Muscle layer of colon (tissue), 2 donors: ENCODE results near the gene C1orf87.

Source experiments
- H3K27ac ChIP-seq: one replicate; pipeline ENCODE4 v1.7.0; 2013; ENCODE audit warnings: low read depth, mild to moderate bottlenecking, low read length, moderate library complexity
- H3K27me3 ChIP-seq, 2 donors: one replicate each; pipeline ENCODE4 v1.7.0; 2013; ENCODE audit warnings: low read length in 2 of 2, mild to moderate bottlenecking in 2 of 2; ENCODE audit not compliant: insufficient read depth in 2 of 2, control insufficient read depth in 1 of 2
- H3K36me3 ChIP-seq: one replicate; pipeline ENCODE4 v1.7.0; 2013; ENCODE audit warnings: mild to moderate bottlenecking, low read length; ENCODE audit not compliant: insufficient read depth
- H3K4me1 ChIP-seq: one replicate; pipeline ENCODE4 v1.7.0; 2013; ENCODE audit warnings: mild to moderate bottlenecking, low read length; ENCODE audit not compliant: insufficient read depth
- H3K4me3 ChIP-seq, 2 donors: one replicate each; pipeline ENCODE4 v1.7.0; 2013; ENCODE audit warnings: low read length in 2 of 2, low read depth in 1 of 2, mild to moderate bottlenecking in 1 of 2, moderate library complexity in 1 of 2
- H3K9ac ChIP-seq: one replicate; pipeline ENCODE4 v1.7.0; 2013; ENCODE audit warnings: low read length
- H3K9me3 ChIP-seq: one replicate; pipeline ENCODE4 v1.7.0; 2013; ENCODE audit warnings: mild to moderate bottlenecking, low read length
- donor health status: abdominal sarcoma.
- donor health status: Adenocarcinoma of cecum.

The C1orf87 gene, protein sequence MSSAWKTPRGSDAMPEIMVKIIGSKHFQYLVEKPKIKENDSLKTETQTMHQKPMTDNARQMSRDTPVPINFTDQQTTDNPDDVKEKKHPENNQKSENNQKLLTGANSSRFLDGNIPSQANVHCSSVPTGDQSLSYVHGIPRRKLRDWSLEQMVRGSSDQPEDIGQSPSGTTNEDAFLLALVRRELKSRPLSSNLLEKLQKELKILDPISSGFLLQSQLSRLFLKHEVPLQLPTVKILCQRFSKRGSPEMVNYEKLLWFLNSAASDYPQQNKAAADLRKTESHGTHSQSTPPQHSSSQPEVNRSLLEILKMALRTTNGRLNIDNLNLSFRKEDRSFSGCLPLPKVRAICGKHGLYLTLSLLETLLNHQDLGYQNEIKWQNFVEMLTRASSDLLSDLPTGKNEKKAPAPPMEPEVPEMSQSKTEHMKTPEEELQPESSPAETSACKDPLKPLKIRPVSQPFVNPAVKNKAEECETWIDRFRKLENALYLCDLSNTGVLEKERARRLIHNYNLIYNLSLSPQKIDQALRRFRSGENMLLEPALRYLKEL

DNA sequence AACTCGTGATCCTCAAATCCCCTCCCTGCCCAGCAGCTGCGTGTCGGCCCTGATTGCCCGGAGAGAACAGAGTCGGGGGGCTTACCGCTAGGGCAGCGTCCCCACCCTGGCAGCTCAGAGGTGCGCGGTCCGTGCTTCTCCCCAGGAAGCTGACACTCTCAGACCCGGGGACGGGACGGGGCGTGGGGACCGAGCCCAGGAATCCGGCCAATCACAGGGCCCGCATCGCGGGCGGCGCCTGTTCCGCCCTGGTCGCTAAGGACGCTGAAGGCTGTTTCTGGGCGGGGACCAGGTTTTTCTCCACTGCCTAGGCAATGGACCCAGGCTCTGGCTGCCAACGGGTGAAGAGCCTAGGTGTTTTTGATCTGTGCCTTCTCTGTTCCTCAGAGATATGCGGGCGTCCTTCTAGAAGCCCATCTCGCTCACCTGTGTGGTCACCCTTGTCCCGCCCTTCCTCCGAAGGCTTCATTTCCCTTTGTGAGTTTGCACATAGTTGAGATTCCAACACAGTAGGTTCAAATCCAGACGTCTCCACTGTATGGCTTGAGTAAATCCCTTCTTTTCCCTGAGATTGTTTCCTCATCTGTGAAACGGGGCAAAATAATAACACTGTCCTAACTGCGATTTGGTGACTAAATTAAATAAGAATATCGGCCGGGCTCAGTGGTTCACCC is at the start of gene C1orf87:
C1orf87 (minus strand) TSS at position 166 of the 674 bp plus-strand sequence. CDS start 1,127 bp downstream, outside the sequence.
- Histone ChIP-seq H3K27me3 (peaks cover 0 to 8% of the 10 kb centered on the region in 2 donors), H3K4me3 (no peak within 1 kb of the TSS), H3K27ac (no peak within 1 kb of the TSS), H3K9me3 (no peaks in the 10 kb centered on the region), H3K36me3 (no peaks in the 10 kb centered on the region), H3K4me1 (no peaks in the 10 kb centered on the region), H3K9ac (no peak within 1 kb of the TSS)

DNA sequence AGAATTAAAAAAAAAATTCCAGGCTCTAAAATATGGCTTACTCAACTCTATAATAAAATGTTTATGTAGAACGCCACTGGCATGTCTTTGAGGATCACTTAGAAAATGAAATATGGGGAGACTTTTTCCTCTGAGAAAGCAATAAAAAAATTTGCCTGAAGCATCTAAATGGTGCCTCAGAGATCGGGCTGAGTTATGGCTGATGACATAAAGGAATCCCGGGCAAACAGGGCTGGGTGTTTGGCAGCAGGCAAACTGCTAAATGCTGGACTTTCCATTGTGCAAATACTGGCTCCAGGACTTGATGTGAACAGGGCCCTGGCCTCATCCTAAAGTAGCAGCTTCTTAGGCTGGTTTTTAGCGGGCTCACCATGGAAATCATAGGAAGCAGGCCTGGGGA is 44.5 kb upstream of the C1orf87 start:
- no peak overlapping the region for H3K27ac ChIP-seq
- no peaks in the 10 kb centered on the region for H3K27me3 ChIP-seq
- no peak overlapping the region for H3K4me3 ChIP-seq
- no peak overlapping the region for H3K9ac ChIP-seq
- no peaks in the 10 kb centered on the region for H3K36me3 ChIP-seq
- H3K4me1 ChIP-seq = peaks cover 5% of the 10 kb centered on the region
- no peaks in the 10 kb centered on the region for H3K9me3 ChIP-seq

DNA sequence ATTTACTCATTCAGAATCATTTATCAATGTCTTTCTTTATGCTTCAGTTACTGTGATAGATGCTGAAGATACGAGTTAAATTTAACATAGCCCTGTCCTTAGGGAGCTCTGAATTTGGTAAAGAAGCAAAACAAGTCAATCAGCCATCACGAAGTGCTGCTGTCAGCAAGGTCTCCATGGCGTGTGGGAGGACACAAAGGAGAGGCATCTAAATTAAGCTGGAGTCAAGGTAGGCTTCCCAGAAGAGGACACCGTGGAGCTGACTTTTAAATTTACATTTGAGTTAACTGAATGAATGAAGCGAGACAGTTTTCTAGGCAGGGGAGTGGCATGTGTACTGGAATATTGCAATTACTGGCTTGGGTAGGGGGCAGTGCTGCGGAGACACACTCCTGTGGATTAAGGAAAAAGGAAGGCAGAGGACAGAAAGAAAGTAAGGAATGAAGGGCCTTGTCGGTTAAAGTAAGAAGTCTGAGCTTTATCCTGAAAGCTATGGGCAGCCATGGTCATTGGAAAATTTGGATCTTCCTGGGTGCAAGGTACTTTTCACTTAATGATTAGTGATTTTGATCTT is 41.3 kb upstream of the C1orf87 start:
- H3K9ac ChIP-seq = no peak overlapping the region
- H3K9me3 ChIP-seq = no peaks in the 10 kb centered on the region
- no peak overlapping the region for H3K27ac ChIP-seq
- H3K4me3 ChIP-seq = no peak overlapping the region
- H3K36me3 ChIP-seq = no peaks in the 10 kb centered on the region
- H3K4me1 ChIP-seq = peaks cover 5% of the 10 kb centered on the region
- no peaks in the 10 kb centered on the region for H3K27me3 ChIP-seq

DNA sequence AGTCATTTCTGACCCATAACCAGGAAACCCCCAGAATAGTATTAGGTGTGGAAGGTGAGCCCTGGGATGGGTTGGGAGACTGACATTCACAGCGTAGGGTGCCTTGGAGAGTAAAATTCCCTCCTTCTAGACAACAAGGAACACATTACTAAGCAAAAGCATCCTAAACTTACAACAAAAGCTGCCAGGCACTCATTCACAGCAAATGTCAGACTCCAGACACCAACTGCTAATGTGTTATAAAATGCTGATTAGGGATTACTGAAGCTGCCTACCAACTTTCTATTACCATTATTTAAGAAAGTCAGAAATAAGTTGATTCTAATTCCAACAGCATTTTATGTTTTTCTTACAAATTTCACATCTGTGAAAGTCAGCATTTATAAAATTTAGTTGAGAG is 40.0 kb upstream of the C1orf87 start:
- Histone ChIP-seq H3K9ac (no peak overlapping the region), H3K4me3 (no peak overlapping the region), H3K27me3 (no peaks in the 10 kb centered on the region), H3K9me3 (no peaks in the 10 kb centered on the region), H3K27ac (no peak overlapping the region), H3K4me1 (peaks cover 5% of the 10 kb centered on the region), H3K36me3 (no peaks in the 10 kb centered on the region)

DNA sequence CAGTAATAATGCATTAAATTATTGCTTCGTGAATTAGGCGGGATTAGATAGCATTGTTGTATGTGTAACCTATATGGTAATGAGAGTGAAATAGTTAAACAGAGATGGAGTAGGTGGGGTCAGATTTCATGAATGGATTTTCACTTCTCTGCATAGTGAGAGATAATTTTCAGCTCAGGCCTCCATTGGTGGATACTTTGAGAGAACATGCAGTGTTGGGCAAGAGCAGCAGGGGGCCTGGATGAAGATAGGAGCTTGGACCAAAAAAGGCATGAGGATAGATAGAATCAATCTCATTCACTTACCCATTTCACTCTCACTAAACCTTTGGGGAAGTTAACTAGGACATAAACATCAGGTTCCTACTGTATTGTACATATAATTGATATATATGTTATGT is 39.5 kb upstream of the C1orf87 start:
- Histone ChIP-seq H3K27me3 (no peaks in the 10 kb centered on the region), H3K4me3 (no peak overlapping the region), H3K4me1 (peaks cover under 1% of the 10 kb centered on the region), H3K36me3 (no peaks in the 10 kb centered on the region), H3K27ac (no peak overlapping the region), H3K9me3 (no peaks in the 10 kb centered on the region), H3K9ac (no peak overlapping the region)

DNA sequence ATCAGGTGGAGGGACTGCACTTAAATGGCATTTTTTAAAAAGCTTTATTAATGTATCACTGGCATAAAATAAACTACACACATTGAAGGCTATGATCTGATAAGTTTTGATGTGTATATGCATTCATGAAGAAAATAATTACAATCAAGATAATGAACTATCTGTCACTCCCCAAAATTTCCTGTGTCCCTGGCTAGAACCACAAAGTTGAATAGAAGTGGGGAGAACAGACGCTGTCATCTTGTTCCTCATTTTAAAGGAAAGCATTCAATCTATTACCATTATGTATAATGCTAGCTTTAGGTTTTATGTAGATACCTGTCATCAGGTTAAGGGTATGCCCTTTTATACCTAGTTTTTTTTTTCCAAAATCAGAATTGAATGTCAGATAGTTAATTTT is 38.1 kb upstream of the C1orf87 start:
- no peak overlapping the region for H3K9ac ChIP-seq
- no peaks in the 10 kb centered on the region for H3K27me3 ChIP-seq
- no peak overlapping the region for H3K4me3 ChIP-seq
- no peaks in the 10 kb centered on the region for H3K9me3 ChIP-seq
- no peaks in the 10 kb centered on the region for H3K36me3 ChIP-seq
- no peaks in the 10 kb centered on the region for H3K4me1 ChIP-seq
- no peak overlapping the region for H3K27ac ChIP-seq

DNA sequence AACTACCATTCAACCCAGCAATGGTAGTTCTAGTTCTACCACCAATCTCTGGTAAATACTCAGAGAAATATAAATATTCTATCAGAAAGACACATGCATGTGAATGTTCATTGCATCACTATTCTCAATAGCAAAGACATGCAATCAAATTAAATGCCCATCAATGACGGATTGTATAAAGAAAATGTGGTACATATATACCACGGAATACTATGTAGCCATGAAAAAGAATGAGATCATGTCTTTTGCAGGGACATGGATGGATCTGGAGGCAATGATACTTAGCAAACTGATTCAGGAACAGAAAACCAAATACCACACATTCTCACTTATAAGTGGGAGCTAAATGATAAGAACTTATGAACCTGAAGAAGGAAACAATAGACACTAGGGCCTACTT is 37.5 kb upstream of the C1orf87 start:
- H3K4me1 ChIP-seq = no peaks in the 10 kb centered on the region
- H3K9me3 ChIP-seq = no peaks in the 10 kb centered on the region
- no peaks in the 10 kb centered on the region for H3K27me3 ChIP-seq
- no peaks in the 10 kb centered on the region for H3K36me3 ChIP-seq
- H3K9ac ChIP-seq = no peak overlapping the region
- H3K27ac ChIP-seq = no peak overlapping the region
- H3K4me3 ChIP-seq = no peak overlapping the region

DNA sequence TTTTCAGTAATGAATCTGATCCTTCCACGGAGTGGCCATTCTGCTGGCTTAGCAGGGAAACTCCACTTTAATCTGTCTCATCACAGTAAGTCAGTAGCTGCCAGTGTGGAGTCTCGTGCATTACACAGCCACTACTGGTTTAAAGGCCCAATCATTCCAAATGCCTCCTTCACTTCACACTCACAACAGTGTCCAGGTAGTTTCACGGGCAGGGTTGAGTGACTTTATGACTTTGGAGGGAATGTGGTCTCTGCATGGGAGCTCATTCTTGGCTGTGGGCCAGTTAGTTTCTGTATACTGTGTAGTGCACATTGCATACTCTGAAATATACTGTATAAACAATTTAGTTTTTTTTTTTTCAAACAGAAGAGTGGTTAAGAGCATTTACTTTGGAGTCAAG is 34.6 kb upstream of the C1orf87 start:
- Histone ChIP-seq H3K9me3 (no peaks in the 10 kb centered on the region), H3K9ac (no peak overlapping the region), H3K4me1 (no peaks in the 10 kb centered on the region), H3K27ac (no peak overlapping the region), H3K27me3 (no peaks in the 10 kb centered on the region), H3K36me3 (no peaks in the 10 kb centered on the region), H3K4me3 (no peak overlapping the region)

DNA sequence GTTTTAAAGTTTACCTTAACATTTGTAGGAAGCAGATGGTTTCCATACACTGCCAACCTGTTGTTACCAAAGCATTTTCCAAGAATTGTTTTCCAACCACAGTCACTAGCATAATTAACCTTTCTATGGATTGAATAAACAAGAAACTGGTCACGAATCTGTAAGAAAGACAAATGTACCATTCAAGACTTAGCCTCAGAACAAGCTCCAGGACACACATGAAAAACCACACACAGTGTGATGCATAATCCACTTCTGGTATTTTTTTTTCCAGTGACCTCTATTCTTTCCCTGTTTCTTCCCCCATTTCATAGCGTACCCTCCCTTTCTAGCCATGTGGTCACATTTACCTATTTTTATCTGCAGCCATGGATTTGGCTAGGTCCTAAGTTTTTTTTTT is 29.6 kb upstream of the C1orf87 start:
- Histone ChIP-seq H3K4me1 (no peaks in the 10 kb centered on the region), H3K36me3 (no peaks in the 10 kb centered on the region), H3K9me3 (no peaks in the 10 kb centered on the region), H3K27ac (no peak overlapping the region), H3K9ac (no peak overlapping the region), H3K4me3 (no peak overlapping the region), H3K27me3 (no peaks in the 10 kb centered on the region)

DNA sequence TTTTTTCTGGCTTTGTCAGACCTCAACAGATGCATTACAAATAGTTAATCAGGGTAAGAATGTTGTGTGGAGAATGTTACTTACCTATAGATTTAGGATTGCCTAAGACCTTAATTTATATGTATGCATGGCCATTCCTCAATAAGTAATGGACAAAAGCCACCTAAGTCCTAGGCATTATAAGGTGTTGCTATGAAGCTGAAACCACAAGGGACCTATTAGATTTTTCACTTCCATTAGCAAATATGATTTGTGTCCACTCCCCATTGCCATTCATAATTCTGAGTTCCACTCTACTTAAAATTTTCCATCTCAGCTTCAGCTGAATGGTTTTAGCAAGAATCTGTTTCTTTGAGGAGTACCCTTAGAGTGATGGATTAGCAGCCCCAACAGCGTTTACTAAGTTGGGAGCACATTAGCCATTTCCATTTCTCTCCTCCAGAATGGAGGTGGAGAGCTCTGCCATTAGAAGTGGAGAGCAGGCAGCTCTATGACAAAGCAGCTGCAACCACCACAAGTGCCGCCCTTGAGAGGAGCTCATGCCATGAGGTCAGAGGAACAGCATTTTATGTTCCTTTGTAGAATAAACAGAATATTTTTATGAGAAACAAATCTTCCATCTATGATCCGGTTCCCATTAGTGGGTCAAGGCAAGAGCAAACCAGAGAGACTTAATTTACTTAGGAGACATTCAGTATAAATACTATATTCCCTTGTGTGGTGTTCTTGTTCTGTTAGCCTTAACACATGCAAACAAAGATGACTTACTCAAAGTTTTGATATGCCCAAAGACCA is 28.9 kb upstream of the C1orf87 start:
- Histone ChIP-seq H3K4me3 (no peak overlapping the region), H3K9me3 (no peaks in the 10 kb centered on the region), H3K4me1 (no peaks in the 10 kb centered on the region), H3K9ac (no peak overlapping the region), H3K27ac (no peak overlapping the region), H3K36me3 (no peaks in the 10 kb centered on the region), H3K27me3 (no peaks in the 10 kb centered on the region)

DNA sequence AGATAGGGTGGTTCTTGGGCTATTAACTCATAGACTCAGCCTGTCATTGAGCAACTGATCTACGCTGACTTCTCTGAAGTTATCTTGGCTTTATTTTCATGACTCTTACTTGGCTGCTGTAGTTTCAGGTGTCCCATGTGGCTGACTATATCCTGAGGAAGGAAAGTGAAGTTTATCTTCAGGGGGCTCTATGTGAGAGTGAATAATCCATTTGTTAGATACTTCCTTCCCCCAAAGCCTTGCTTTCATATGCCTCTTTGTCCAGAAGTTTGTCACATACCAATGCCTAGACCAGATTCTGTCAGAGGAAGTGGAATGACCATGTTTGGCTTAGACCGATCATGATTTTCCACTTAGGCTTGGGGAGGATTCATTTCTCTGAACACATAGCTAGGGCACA is 27.9 kb upstream of the C1orf87 start:
- Histone ChIP-seq H3K36me3 (no peaks in the 10 kb centered on the region), H3K4me3 (no peak overlapping the region), H3K27ac (no peak overlapping the region), H3K4me1 (no peaks in the 10 kb centered on the region), H3K9ac (no peak overlapping the region), H3K27me3 (no peaks in the 10 kb centered on the region), H3K9me3 (no peaks in the 10 kb centered on the region)
